A673 (cell line): ENCODE results near the gene ACE.

Source experiments
- CTCF ChIP-seq: fragments of 300-800, 200-600 bp; sonication (generic); conservative IDR thresholded peaks from 2 replicates; pipeline ENCODE4 v1.5.1; 2017; ENCODE audit warnings: low read depth, mild to moderate bottlenecking, antibody characterized with exemption, low read length, moderate library complexity, mixed read lengths
- EZH2 ChIP-seq: fragments of 200-600 bp; sonication (generic); IDR thresholded peaks from 2 replicates; pipeline ENCODE4 v1.6.1; 2017; ENCODE audit warnings: borderline replicate concordance, low read depth, mild to moderate bottlenecking, mixed read lengths, antibody characterized with exemption, low read length; ENCODE audit not compliant: poor library complexity, severe bottlenecking

DNA sequence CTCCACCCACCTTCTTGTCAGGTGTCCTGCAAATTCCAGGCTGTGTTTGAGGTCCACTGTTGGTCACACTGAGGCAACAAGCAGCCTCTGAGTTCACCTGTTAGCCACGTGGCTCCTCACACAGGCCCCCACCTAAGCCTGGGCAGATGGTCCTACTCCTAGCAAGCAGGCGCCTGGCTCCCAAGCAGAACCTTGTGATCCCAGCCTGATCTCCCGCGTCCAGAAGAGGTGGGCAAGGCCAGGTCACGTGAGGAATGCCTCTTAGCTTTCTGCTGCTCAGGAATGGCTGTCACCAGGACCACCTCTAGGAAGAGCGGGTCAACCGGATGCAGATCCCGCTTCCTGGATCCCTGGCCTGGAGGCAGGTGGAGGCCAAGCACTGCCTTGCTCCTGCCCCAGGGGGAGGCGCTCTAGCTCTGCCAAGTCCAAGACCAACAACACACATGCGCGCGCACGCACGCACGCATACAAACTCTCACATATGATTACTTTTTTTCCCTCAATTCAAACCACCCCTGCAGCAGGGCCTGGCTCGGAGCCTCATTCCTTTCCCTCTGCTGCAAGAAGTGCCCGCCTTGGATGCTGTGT lies 40.2 kb upstream of the ACE start:
- TF ChIP-seq CTCF = peak; percentile 44
- TF ChIP-seq EZH2 = no peak
